Heart left ventricle (tissue), 13 donors: Measurements from ENCODE around the gene SSPN.

Experiments used
- CTCF ChIP-seq, 12 donors: fragments of 200-600 bp; sonication (generic) in 4 of 12; IDR thresholded peaks; one replicate each; pipeline versions ENCODE4 v1.5.0 to v1.8.0; 2018 to 2022; ENCODE audit warnings: antibody characterized with exemption in 12 of 12, mild to moderate bottlenecking in 5 of 12
- POLR2A ChIP-seq, 2 donors: fragments of 450-650 bp; IDR thresholded peaks; one replicate each; pipeline ENCODE4 v1.6.1; 2017; ENCODE audit warnings: antibody characterized with exemption in 2 of 2, mild to moderate bottlenecking in 2 of 2, moderate library complexity in 2 of 2
- donor health status: ischemic (EF 13 %, LVEDD 7.1; RV severe dilation, severe dysfunction).
- donor health status: DM: no; HTN: yes; CAD: no.
- donor health status: DM: no; HTN: no; CAD: no.
- donor health status: ischemic (EF 25% LVEDD 6.9; RV normal size, moderate dysfunction).
- donor health status: ischemic (EF 25% LVEDD 5.7; RV mildly dilated, moderate dysfunction).
- donor health status: ischemic (EF 35%, LVEDD 5.7; RV mildly dilated, moderate dysfunction).
- donor health status: nonischemic (EF 11% LVEDD 7.7; RV severe dilation, severe dysfunction).
- donor health status: DM: yes; HTN: yes; CAD: no.
- donor health status: PGD.
- donor health status: ischemic (EF 29% LVEDD 5.4; RV normal size, mild dysfunction).
- donor health status: nonischemic (EF 23%, LVEDD 6.1; RV moderate dilation, normal function).

DNA sequence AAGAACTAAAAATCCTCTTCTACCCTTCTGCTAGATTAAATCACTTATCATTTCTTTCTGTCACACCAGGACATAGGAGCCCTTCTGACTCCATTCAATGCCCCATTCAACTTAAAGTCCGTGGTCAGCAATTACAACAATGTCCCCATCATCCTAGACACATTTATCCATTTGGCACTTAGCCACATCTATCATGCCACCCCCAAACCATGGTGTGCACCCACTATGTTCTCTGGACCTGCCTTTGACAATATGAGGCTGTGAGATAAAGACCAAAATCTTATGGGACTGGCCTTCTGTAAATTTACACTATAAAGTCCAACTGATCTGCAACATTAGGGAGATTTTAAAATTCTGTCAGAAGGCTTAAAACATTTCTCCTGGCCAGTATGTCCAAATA is 104.4 kb downstream of the SSPN start:
- no peak for TF ChIP-seq POLR2A (IDR thresholded peaks at IDR 0.05)
- no peak for TF ChIP-seq CTCF (IDR thresholded peaks at IDR 0.05)
